Neural cell (in vitro differentiated cells): Measurements from ENCODE around the gene CKAP2.

ENCODE experiments used
- EZH2 ChIP-seq: fragments of 200-600, 300-800 bp; shearing (Covaris generic), sonication (generic); IDR thresholded peaks from 2 replicates; pipeline ENCODE4 v1.6.1; 2014; ENCODE audit warnings: antibody characterized with exemption, low read length, borderline replicate concordance, mild to moderate bottlenecking; ENCODE audit not compliant: insufficient read depth, poor library complexity, severe bottlenecking
- POLR2AphosphoS5 ChIP-seq: IDR thresholded peaks from 2 replicates; pipeline ENCODE4 v1.6.1; 2012
- TF ChIP-seq, protein P1 (sequence below): fragments of 450-650 bp; IDR thresholded peaks from 2 replicates; pipeline ENCODE4 v1.5.1; 2014; ENCODE audit warnings: antibody characterized with exemption, mild to moderate bottlenecking, moderate library complexity; ENCODE audit not compliant: poor library complexity, severe bottlenecking

DNA sequence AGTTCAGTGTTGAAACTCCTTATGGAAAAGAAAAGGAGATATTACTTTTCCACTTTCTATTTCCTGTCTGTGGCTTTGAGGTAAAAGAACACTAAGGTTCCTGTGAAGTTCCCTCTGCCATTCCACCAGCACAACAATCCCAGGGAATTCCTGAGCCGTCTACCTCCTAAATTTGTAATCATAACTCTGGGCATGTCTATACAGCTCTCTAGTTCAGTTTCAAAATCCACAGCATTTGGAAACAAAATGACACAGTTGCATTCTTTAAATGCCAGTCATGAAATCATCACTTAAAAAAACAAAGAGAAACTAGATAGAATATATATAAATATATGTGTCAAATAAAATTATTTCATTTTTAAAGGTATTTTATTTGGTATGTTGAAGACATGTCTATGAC lies 40.3 kb upstream of the CKAP2 start:
- TF ChIP-seq, protein P1, sequence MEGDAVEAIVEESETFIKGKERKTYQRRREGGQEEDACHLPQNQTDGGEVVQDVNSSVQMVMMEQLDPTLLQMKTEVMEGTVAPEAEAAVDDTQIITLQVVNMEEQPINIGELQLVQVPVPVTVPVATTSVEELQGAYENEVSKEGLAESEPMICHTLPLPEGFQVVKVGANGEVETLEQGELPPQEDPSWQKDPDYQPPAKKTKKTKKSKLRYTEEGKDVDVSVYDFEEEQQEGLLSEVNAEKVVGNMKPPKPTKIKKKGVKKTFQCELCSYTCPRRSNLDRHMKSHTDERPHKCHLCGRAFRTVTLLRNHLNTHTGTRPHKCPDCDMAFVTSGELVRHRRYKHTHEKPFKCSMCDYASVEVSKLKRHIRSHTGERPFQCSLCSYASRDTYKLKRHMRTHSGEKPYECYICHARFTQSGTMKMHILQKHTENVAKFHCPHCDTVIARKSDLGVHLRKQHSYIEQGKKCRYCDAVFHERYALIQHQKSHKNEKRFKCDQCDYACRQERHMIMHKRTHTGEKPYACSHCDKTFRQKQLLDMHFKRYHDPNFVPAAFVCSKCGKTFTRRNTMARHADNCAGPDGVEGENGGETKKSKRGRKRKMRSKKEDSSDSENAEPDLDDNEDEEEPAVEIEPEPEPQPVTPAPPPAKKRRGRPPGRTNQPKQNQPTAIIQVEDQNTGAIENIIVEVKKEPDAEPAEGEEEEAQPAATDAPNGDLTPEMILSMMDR = no peak
- TF ChIP-seq POLR2AphosphoS5 = no peak
- TF ChIP-seq EZH2 = no peak
